Panc1 (cell line): ENCODE measurements around the gene HLA-DRB1.

ENCODE experiments used
- CTCF ChIP-seq: fragments of 450-650 bp; IDR thresholded peaks from 2 replicates; pipeline ENCODE4 v1.5.1; 2017; ENCODE audit warnings: mild to moderate bottlenecking
- POLR2AphosphoS5 ChIP-seq: IDR thresholded peaks from 2 replicates; pipeline ENCODE4 v1.6.1; 2012; ENCODE audit warnings: mild to moderate bottlenecking, low read depth, low read length, moderate library complexity

GRCh38 chr6:32613475-32613874 lies 23.8 kb upstream of the HLA-DRB1 start:
- TF ChIP-seq CTCF (no peak), POLR2AphosphoS5 (no peak)
